NCI-H1105 (cell line): ENCODE measurements around the gene CXCL11.
"Not testable (repeated sequence)": the region's sequence is repeated elsewhere in the genome, so short reads cannot be mapped to it uniquely, and the experiment has no call there.

Experiments used
- DNase-seq: peaks from one replicate; lab custom pipeline; 2025; lab: John Stamatoyannopoulos, UW

CXCL11 gene

DNA sequence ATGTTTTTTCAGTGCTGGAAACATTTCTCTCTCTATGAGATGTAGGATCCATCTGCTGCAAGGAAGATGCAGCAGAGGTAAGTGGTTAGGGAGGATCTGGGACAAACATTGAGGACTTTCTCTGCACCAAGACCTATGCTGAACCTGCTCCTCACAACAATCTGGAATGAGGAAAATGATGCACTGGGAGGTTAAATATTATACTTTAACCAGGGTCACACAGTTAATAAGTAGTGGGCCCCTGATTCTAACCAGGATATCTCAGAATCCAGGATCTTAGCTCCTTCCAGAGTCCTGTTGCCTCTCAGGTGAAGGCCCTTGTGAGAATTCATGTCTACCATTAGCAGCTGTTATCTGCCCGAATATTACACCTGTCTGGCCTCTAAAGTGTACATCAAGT, 35.6 kb downstream of the CXCL11 start:
- no peak for DNase-seq

GRCh38 chr4:75998525-75999147, 37.2 kb downstream of the CXCL11 start:
- not testable (repeated sequence) for DNase-seq

GRCh38 chr4:75997946-75998345, 37.9 kb downstream of the CXCL11 start:
- no peak for DNase-seq

GRCh38 chr4:75997081-75997480, 38.8 kb downstream of the CXCL11 start:
- no peak for DNase-seq

DNA sequence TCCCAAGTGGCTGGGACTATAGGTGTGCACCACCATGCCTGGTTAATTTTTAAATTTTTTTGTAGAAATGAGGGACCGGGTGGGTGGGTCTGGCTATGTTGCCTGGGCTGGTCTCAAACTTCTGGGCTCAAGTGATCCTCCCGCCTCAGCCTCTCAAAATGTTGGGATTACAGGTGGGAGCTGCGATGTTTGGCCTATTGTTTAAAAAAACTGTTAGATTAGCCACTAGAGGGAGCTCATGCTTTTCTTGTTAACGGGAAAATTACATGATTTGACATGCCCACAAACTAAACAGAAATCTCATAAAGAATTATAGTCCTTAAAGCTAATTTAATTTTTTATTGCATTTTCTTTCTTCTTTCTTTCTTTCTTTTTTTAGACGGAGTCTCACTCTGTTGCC, 40.1 kb downstream of the CXCL11 start:
- DNase-seq = peak; percentile 25

DNA sequence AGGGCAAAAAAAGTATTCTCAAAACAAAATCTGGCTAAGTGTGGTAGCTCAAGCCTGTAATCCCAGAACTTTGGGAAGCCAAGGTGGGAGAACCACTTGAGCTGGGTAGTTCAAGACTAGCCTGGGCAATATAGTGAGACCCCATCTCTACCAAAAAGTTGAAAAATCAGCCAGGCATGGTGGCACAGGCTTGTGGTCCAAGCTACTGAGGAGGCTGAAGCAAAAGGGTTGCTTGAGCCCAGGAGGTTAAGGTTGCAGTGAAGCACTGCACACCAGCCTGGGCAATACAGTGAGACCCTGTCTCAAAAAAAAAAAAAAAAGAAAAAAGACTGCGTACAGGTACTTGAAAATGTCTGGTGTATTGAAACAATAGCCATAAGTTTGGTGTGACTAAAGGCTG, 43.4 kb downstream of the CXCL11 start:
- no peak for DNase-seq

GRCh38 chr4:75989846-75990528, 45.9 kb downstream of the CXCL11 start:
- DNase-seq = no peak

- DNase-seq = no peak
Observed at GRCh38 chr4:75985116-75985515, 50.8 kb downstream of the CXCL11 start.
